HepG2 (cell line): ENCODE data around the gene ZFHX3.

Experiments used
- BCLAF1 ChIP-seq: fragments of 450-650 bp; IDR thresholded peaks from 2 replicates; pipeline ENCODE4 v1.6.1; 2017; ENCODE audit warnings: mild to moderate bottlenecking
- CHCHD3 ChIP-seq: sonication (generic); formaldehyde crosslinking; IDR thresholded peaks from 2 replicates; pipeline ENCODE4 v1.8.0; 2022; ENCODE audit warnings: mild to moderate bottlenecking, missing genetic modification reagents, moderate library complexity
- CTCF ChIP-seq: sonication (generic); formaldehyde crosslinking; IDR thresholded peaks from 2 replicates; pipeline ENCODE4 v1.5.0; 2020; ENCODE audit warnings: mild to moderate bottlenecking, missing genetic modification reagents, moderate library complexity
- EP300 ChIP-seq, 3 experiments: sonication (generic) in 1 of 3; formaldehyde crosslinking in 1 of 3; IDR thresholded peaks; 2 replicates each; pipeline versions ENCODE4 v1.5.1 to v1.6.1; 2011 to 2020; ENCODE audit warnings: low read depth in 2 of 3, low read length in 2 of 3, borderline replicate concordance in 1 of 3, improper control_type of control experiment in 1 of 3, mild to moderate bottlenecking in 1 of 3, missing genetic modification reagents in 1 of 3, moderate library complexity in 1 of 3
- MTA1 ChIP-seq: sonication (generic); formaldehyde crosslinking; IDR thresholded peaks from 2 replicates; pipeline ENCODE4 v1.4.0; 2020; ENCODE audit warnings: missing genetic modification reagents, mild to moderate bottlenecking, borderline replicate concordance
- MXD1 ChIP-seq: sonication (generic); formaldehyde crosslinking; IDR thresholded peaks from 2 replicates; pipeline ENCODE4 v1.4.0; 2020; ENCODE audit warnings: mild to moderate bottlenecking, missing genetic modification reagents
- NFIC ChIP-seq: IDR thresholded peaks from 2 replicates; pipeline ENCODE4 v1.6.1; 2012; ENCODE audit warnings: mild to moderate bottlenecking, low read length, inconsistent platforms
- NR1H2 ChIP-seq: sonication (generic); formaldehyde crosslinking; IDR thresholded peaks from 2 replicates; pipeline ENCODE4 v1.8.1; 2022; ENCODE audit warnings: low read depth, missing genetic modification reagents, borderline replicate concordance
- NR2F2 ChIP-seq: IDR thresholded peaks from 2 replicates; pipeline ENCODE4 v1.6.1; 2012; ENCODE audit warnings: low read depth, inconsistent platforms, borderline replicate concordance
- REST ChIP-seq, 2 experiments: IDR thresholded peaks; 2 replicates each; pipeline ENCODE4 v1.6.1; 2011 to 2012; ENCODE audit warnings: low read length in 2 of 2, borderline replicate concordance in 1 of 2, low read depth in 1 of 2, mild to moderate bottlenecking in 1 of 2, moderate library complexity in 1 of 2
- ZBTB43 ChIP-seq: sonication (generic); formaldehyde crosslinking; conservative IDR thresholded peaks from 2 replicates; pipeline ENCODE4 v1.4.0; 2020; ENCODE audit warnings: missing genetic modification reagents
- ZNF549 ChIP-seq: sonication (generic); formaldehyde crosslinking; IDR thresholded peaks from 2 replicates; pipeline ENCODE4 v1.5.0; 2020; ENCODE audit warnings: missing genetic modification reagents
- ZNF660 ChIP-seq: sonication (generic); formaldehyde crosslinking; IDR thresholded peaks from 2 replicates; pipeline ENCODE4 v1.5.1; 2020; ENCODE audit warnings: mild to moderate bottlenecking, low read depth, missing genetic modification reagents, borderline replicate concordance
- ZSCAN5A ChIP-seq: sonication (generic); formaldehyde crosslinking; IDR thresholded peaks from 2 replicates; pipeline ENCODE4 v1.8.0; 2022; ENCODE audit warnings: mild to moderate bottlenecking, missing genetic modification reagents, borderline replicate concordance

- no peak for TF ChIP-seq NR1H2 (CRISPR knock-in tag)
- TF ChIP-seq MTA1 (CRISPR knock-in tag), result no peak
- TF ChIP-seq CTCF (CRISPR knock-in tag), result no peak
- TF ChIP-seq CHCHD3 (CRISPR knock-in tag), result no peak
- no peak for TF ChIP-seq REST (IDR thresholded peaks at IDR 0.05; ENCODE audit: borderline replicate concordance in 1 of 2, low read depth in 1 of 2, low read length in 2 of 2)
- TF ChIP-seq ZBTB43 (CRISPR knock-in tag), result no peak
- no peak for TF ChIP-seq BCLAF1
- TF ChIP-seq ZNF549 (CRISPR knock-in tag), result no peak
- TF ChIP-seq NFIC, result no peak
- TF ChIP-seq EP300 (IDR thresholded peaks at IDR 0.05; ENCODE audit: low read depth in 2 of 2, low read length in 2 of 2), result no peak
- TF ChIP-seq EP300 (CRISPR knock-in tag; IDR thresholded peaks at IDR 0.05; ENCODE audit: borderline replicate concordance), result no peak
- TF ChIP-seq ZNF660 (CRISPR knock-in tag), result no peak
- TF ChIP-seq NR2F2, result no peak
- no peak for TF ChIP-seq ZSCAN5A (CRISPR knock-in tag)
- no peak for TF ChIP-seq MXD1 (CRISPR knock-in tag)
Measured at GRCh38 chr16:72983241-72983640, 64.7 kb downstream of the ZFHX3 start.
